NCI-H2029 (cell line): Measurements from ENCODE around the gene NAV2.

ENCODE experiments used
- DNase-seq: peaks from one replicate; lab custom pipeline; 2025; lab: John Stamatoyannopoulos, UW

NAV2 gene

DNA sequence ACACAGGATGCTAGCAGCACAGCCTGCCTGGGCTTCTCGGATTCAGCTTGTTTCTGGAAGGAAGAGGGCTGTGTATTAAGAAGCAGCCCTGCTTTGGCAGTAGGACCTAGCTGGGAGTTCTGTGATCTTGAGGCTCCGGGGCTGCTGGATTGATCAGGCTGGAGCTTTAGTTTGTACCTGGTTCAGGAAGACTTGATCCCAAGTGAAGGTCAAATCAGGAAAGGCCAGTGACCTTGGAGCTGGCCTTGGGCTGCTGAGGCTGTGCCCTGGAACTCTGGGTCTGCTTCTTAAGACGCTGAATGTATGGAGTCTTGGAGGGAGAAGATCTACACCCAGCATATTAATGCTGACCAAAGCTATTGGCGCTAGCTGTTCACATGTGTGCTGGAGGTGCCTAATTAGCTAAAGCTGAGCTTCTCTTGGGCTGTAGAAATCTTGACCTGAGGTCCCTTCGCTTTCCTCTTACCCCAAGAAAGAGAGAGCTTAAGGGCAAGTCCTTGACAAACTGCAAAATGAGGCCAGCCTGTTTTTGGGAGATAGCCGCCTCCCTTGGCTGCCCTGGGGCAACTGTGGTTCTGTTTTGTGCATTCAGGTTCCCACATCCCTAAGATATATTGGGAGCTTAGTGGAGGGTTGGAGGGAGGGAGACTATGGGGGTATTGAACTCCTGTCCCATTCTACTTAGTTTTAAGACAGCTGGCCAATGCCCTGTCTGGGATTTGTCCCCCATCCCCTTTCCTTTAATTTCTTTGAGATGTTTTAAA lies 311.7 kb downstream of the NAV2 start:
- no peak for DNase-seq

DNA sequence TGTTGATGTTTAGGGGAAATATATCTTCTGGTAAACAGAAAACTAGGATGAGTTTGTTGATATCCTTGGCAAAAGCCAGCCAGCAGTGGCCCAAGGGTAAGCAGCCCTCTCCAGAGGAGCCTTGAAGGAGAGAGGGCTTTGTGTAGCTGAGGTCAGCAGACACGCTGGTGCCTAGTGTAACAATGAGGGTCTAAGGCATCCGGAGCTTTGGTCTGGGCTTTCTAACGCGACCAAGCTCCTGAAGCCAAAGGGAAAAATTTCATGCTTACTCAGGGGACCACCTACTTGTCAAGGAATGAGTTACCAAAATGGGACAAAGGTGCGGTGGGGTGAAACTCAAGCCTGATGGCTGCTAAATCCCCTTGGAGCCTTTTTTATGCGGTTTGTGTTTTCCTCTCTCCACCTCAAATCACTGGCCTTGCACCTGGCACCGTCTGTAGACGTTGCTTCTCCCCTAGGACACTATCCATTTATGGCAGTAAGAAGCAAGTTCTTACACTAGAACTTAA lies 312.7 kb downstream of the NAV2 start:
- no peak for DNase-seq

DNA sequence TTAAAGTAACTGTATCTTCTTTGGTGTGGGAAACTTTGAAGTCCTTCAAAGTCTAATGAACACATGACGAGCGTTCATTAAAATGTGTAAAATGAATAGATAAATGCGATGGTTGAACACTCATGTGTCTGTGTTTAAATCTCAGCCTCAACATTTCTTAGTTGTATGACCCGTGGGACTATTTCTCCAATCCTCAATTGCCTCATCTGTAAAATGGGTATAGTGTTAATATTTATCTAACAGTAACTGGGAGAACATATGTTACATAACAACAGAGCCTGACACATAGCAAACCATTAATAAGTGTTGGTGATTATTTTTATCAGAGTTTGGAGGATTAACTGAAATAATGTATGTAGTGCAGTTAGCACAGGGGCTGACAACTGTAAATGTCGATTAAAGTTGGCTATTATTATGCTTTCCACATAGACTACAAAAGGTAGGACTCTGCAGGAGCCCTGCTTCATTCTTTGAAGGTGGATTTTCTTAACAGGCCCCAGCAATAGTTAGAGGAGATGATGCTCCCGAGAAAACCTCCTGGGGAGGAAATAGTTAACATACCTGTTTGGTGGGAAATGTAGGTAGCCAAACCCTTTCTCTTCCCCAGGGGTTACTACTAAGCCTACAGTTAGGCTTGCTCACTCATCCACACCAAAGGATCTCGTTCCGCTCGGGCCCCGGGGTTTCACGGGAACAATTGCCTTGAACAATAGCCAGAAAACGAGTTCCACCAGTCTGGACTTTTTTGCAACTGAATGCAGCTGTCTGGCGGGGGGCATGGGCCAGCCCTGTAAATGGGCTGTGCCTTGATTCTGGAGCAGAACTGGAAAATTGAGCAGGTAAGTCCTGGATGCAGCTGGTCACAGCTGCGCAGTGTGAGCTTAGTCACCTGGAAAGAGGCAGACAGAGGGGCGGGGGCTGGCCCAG lies 314.3 kb downstream of the NAV2 start:
- peak; percentile 92 for DNase-seq

DNA sequence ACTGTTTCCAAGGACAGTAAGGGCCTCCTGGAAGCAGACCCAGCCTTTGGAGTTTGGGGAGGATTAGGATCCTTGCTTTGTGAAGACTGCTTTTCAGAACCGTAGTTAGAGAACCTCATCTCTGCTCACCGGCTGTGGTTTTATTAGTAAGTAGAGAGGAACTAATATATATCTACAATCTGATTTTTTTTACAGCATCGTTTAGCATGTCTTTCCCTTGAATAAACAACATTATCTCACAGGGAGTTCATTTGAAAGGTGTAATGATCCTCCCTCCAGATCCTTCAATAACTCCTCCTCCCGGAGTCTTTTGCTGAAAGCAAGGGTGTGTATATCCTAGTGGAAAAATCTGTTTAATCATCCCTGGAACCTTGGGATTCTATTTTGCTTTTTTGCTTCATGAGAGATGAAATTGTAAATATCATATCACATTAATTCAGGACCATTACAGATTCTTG lies 314.9 kb downstream of the NAV2 start:
- DNase-seq = peak; percentile 76

DNA sequence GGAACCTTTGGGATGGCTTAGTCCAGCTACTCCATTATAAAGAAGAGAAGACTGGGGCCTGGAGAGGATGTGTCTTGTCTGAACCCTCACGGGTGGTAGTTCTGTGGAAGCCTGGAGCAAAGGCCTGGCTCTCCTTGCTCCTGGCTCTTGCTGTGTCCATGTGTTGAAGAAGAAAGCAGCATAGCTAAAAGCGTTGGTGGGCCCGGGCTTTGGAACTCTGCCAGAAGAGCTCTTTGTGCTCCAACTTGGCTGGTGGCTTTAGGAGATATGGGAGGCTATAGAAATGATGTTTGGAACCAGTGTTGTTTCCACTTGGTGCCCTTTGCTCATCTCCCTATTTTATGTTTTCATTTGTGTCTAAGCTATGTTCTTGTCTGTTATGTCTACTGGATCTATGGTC lies 316.6 kb downstream of the NAV2 start:
- DNase-seq = no peak

DNA sequence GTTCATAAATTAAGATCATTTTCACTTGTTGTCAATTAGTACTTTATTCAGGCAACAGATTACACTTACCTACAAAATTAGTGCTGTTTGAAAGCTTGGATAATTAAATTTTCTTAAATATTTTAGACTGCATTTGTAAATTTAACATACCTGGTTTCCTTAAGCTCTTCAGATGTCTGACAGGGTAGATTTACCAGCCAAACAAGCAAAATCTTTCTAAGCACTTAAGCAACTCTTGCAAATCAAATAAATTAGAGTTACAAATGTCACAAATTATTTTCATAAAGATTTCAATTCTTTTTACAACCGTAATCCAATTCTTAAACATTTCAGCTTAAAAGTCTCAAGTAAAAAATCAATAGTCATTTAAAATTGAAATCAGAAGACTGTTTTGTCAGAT lies 317.8 kb downstream of the NAV2 start:
- no peak for DNase-seq

DNA sequence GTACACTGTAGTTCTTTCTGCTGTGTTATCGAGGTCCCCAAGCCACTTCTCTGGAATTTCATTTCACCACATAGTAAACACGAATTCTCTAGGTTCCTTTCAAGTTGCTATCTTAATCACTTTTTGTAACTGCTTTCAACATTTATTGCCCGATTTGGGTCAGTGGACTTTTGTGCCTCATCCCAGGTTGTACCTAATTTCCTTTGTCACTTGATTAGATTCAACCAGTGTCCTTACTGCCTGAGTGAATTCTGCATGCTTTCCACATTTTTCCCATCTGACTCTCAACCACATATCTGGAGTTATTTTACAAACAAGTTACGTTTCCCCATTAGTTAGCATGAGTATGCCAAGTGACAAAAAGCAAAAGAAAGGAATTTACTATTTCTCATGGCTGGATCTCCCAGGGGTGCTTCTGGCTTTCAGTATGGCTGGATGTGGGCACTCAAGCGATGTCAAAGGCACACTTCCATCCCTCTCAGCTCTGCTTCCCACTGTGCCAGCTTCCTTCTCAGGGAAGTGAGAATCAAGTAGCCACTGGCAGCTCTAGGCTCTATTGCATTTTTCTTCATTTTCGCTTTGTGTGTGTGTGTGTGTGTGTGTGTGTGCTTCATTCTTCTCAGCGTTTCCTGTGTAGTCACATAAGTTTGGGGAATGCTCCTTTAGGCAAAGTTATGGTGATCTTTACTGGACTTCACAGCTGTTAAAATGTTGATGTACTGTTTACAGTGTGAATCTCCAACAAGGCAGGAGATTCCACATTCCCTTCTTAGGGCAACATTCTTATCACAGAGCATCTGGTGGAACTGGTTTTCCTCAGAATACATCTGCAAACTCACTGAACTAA lies 318.7 kb downstream of the NAV2 start:
- peak; percentile 23 for DNase-seq

DNA sequence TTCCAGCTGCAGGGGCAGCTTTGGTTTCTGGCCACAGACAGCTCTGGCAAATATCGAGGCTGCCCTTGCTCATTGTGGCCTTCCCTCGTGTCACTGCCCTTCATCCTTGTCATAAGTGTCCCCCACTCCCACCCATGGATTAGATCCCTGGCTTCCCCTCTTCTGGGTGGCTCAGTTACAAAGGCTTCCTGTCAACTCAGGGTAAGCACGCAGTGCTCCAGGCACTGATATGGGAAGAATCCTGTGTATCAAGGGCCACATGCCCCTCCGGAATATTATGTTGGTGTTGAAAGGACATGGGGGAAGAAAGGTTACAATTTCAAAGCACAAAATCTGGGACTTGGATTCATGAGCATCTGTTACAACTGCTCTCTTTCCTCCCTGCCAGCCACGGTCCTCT lies 319.5 kb downstream of the NAV2 start:
- no peak for DNase-seq

DNA sequence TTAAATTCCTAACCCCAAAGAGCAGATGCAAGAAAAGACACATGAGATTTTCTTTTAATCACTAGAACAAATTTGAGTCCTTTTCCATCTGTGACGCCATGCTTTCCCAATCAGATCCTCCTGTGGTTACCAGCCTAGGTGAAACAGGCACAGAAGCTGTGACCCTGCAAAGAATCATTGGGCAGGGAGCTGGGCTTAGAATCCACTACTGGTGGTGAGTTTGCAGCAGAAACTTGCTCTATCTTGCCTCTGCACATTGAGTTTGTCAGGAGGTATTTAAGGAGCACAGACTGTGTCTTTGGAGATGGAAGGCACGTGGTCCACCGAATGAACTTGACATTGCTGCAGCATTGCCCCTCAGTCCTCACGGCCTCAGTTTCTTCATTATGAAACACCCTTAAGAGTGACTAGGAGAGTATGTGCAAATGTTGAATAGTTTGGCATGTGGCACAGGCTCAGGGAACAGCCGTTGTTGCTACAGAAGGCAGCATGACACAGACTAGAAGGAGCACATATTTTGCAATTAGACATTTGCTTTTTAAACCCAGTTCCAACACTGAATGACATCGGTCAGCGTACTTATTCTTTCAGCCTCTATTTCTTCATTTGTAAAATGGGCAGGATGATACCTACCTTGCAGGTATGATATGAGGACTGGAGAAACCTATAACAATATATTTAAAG lies 320.1 kb downstream of the NAV2 start:
- DNase-seq = no peak

DNA sequence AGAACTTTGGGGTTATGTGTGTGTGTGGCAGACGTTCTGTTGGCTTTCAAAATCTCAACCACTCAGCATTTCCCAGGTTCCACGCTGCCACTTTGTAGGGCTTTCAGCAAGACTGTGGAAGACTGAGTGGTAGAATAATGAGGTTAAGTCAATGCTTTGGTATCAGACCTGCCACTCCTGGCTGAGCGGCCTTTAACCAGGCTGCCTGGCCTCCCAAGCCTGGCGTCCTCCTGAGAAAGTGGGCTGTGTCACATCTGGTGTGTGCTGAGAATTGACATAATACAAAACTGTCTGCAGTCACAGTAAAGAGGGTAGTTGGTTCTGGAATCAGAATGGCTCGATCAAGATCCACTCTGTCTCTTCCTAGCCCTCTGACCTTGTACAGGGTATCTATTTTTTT lies 321.2 kb downstream of the NAV2 start:
- no peak for DNase-seq

DNA sequence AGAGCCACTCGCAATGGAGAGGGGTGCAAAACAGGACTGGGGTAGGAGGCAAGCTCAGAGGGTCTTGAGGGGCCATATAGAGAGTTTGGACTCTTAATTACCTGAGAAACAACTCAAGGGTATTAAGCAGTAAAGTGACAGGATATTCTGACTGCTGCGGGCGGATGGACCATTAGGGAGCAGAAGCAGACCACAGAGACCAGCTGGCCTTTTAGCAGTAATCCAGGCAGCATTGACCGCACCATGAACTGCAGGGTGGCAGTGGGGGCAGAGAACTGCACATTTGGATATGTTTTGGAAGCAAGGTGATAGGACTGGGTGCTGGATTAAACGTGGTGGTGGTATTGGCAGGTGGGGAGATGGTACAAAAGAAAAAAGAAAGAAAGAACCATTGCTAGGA lies 322.3 kb downstream of the NAV2 start:
- DNase-seq = no peak

DNA sequence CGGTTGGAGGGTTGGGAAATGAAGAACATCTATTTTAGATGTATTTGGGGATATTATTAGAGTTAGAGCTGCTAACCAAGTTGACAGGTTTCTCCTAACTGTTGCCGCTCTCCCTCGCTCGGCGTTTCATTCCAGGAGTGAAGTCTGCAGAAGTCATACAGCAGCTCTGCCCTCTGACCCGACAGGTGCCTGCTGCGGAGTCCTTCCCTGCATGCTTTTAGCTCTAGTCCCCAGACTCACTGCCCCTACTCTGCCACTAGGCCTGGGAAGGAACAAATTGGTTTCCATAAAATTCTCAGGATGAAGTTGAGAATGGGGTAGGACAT lies 322.7 kb downstream of the NAV2 start:
- no peak for DNase-seq

DNA sequence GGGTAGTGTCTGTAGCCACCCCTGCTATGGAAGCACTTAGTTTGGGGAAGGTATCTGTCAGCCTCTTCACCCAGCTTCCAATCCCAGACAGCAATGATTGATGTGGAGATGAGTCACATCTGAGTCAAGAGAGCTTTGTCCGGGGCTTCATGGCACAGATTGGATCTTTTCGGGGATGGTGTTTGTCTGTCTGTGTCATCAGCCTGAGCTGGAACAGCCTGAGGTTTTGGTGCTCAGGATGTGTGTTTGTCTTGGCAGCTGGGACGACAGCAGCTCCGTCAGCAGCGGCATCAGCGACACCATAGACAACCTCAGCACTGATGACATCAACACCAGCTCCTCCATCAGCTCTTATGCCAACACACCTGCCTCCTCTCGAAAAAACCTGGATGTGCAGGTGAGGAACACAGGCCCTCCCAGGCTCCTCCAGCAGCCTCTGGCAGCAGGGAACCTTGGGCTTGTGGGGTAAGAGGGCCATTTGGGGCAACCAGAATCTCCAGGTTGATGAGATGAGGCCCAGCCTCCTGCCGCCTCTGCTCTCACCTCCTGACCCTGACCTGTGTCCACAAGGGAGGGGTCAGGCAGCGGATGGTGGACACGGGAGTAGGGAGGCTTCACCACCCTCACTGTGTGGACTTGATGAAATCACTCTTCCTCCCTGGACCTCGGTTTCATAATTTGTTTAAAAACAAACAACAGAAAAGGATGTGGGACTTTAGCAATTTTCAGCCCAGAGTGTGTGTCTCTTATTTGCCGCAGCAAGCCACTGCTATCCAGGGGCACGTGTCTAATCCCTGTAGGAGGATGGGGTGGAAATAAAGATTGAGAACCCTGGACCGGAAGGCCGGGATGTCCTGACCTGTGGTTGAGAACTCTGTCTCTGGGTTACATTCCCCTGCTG lies 323.3 kb downstream of the NAV2 start:
- peak; percentile 99 for DNase-seq

DNA sequence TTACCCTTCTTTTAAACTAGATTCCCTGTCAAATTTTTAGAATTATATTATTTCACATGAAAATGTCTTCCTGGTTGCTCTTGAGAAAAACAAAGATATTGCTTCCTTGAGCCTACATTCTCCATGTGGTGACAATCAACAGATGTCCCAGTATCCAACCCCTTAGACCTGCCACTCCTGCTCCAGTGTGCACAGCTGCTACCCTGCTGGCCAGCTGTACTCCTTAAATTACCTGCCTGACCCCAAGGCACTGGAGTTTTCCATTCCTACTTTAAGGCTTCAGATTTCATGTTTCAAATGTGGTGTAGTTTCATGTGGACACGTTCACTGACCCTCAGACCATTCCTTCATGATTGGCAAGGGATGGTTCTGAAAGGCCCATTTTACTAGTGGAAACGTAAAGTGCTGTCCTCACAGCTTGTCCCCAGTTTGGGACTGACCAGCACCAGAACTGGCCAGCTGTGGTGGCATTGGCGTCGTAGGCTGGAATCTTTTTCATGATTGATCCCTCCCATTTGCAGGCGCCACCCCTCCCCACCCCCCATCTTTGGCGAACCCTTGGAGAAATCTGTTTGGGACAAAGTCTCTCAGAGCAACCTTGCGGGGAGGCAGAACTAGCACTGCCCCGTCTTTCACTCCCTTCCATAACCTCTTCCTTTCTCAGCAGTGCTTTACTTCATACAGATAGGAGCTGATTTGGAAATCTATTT lies 324.1 kb downstream of the NAV2 start:
- peak; percentile 51 for DNase-seq

DNA sequence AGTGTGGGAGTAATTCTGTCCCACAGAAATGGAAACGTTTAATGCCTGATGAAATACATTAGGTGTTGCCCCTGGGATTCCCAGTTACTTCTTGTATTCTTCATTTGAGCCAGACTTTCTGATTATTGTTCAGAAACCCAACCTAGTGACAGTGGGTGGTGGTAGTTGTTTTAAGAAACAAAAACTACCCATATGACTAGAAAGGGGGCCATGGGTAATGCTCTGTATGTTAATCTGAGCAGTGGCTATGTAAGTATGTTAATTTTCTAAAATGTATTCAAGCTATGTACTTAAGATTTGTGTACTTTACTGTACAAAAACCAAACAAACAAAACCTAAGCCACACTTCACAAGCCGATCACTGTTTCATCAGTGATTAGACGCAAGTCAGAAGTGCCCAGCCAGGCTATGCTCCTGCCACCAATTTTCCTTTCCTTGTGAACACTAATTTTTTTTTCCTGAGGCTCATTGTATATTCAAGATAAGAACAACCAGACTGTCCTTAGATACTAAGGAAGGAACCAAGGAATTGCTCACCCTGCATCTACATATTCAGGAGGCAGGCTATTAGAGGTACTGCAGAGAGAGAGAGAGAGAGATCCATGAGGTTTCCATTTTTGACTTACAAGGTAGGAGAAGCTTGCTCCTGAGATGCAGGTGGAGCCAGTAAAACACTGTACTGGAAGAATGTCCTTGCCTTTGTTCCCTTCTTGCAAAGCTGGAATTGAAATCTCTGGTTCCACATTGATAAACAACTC lies 324.9 kb downstream of the NAV2 start:
- DNase-seq = peak; percentile 48

DNA sequence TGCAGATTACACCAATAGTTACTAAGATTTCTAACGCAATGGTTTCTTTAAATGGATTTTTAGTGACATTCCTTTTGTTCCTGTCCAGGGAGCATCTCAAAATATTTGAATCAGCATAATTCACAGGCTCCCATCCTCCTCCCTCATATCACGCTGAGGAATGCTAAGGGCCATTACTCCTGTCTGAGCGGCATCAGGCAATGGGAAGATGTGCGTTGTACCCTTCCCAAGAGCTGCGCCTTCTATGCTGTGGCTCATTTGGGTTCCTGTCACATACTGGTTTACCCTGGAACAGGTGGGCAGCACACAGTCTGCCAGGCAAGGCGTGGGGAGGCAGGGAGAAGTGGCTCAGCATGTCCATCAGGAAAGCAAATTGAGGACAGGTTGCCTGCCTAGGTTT lies 325.8 kb downstream of the NAV2 start:
- no peak for DNase-seq

DNA sequence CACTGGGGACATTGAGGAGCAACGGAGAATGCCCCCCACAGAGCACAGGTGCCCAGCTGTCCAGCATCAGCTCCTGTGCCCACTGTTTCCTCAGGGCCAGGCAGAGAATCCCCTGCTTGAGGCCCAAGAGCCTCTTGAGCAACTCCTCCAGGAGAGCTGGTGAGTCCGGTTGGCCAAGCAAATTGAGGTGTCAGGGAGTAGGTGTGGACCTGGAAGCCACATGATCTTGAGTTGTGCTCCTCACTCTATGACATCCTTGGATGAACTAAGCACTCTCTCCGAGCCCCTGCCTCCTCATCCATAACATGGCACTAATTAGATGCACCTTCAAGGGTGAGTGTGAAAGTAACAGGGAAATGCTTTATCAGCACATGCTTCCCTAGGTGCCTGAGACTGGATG lies 326.3 kb downstream of the NAV2 start:
- DNase-seq = no peak

DNA sequence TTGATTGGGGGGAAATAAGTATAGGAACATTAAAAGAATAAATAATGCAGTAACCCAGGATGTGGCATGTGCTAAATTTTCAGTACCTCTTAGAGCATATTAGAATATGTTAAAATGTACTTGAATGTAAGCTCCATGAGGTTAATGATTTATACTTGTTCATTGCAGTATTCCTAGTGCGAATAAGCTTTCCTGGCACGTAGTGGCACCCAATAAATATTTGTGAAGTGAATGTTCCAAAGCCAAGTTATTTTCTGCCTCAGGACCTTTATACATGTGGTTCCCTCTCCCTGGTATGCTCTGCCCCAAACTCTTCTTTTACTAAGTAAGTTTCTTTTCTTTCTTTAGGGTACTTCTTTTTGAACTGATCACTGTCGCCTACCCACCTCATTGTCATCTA lies 328.9 kb downstream of the NAV2 start:
- no peak for DNase-seq

DNA sequence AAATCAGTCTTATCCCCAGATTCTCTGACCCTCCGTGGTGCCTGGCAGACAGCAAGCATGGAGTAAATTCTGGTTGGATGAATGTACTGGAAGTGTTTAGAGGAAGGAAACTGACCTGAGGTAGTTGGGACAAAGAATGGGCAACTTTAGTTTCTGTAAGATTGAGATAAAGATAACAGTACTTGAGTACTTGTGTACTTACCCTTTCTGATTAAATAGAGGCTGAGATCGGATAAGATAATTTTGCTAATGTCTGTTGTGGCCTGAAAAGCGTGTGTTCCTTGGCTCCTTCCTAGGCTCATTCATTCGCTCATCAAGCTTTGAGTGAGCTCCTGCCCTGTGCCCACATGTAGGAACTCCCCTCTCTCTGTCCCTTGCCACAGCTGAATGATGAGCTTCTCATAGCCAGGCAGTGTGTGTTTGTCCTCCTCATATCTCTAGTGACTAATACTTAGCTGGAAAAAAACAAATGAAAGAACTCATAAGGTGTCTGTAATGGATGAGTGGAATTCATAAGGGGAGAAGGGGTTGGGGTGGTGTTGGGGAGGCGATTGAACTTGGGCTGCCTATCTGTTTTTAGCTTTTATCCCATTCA lies 329.5 kb downstream of the NAV2 start:
- DNase-seq = no peak
